GM21723 (cell line): Measurements from ENCODE around the gene GKN2.
"Not testable (repeated sequence)": the region's sequence is repeated elsewhere in the genome, so short reads cannot be mapped to it uniquely, and the experiment has no call there.

ENCODE experiments used
- ATAC-seq: cut with Tn5 transposase; IDR thresholded peaks from one replicate; pipeline ENCODE4 v1.9.1; 2021; ENCODE audit warnings: mild to moderate bottlenecking, moderate library complexity; ENCODE audit not compliant: unreplicated experiment

GKN2 gene

GRCh38 chr2:68895981-68896380, 56.7 kb downstream of the GKN2 start:
- not testable (repeated sequence) for ATAC-seq
